HEK293 (cell line): Measurements from ENCODE around the gene SUDS3.

Source experiments
- CTCF ChIA-PET: fragments of 350-600 bp; formaldehyde crosslinking; extraction: SDS; loops from one replicate; lab custom pipeline; 2021; ENCODE audit warnings: antibody characterized with exemption; lab: Yijun Ruan, JAX
- POLR2A ChIA-PET: fragments of 300-600 bp; formaldehyde crosslinking; extraction: SDS; loops from one replicate; lab custom pipeline; 2020; ENCODE audit warnings: antibody characterized with exemption, inconsistent platforms; lab: Yijun Ruan, JAX
- H3K27ac ChIP-seq: fragments of 200-500 bp; sonication (Bioruptor generic); 2 replicates; pipeline ENCODE4 v1.5.1; 2014; ENCODE audit warnings: low read depth, low read length, control low read depth, inconsistent platforms; ENCODE audit errors: extremely low read depth
- H3K36me3 ChIP-seq, 2 experiments: fragments of 200-500 bp in 1 of 2; sonication (Bioruptor generic) in 1 of 2; 1 replicate in 1 of 2; 2 replicates in 1 of 2; pipeline ENCODE4 v1.5.1; 2014 to 2017; ENCODE audit warnings: inconsistent platforms in 2 of 2, low read length in 2 of 2; ENCODE audit not compliant: control insufficient read depth in 2 of 2, insufficient read depth in 1 of 2
- H3K4me1 ChIP-seq: fragments of 200-500 bp; sonication (Bioruptor generic); 2 replicates; pipeline ENCODE4 v1.5.1; 2014; ENCODE audit warnings: mild to moderate bottlenecking, low read length, inconsistent platforms; ENCODE audit not compliant: control insufficient read depth, insufficient read depth
- H3K4me3 ChIP-seq: 2 replicates; pipeline ENCODE4 v1.5.1; 2011; ENCODE audit warnings: low read depth, mild to moderate bottlenecking, control low read depth, low read length, moderate library complexity
- H3K9me3 ChIP-seq: fragments of 200-500 bp; sonication (Bioruptor generic); 2 replicates; pipeline ENCODE4 v1.5.1; 2014; ENCODE audit warnings: low read depth, low read length, inconsistent platforms; ENCODE audit not compliant: control insufficient read depth, insufficient read depth
- IKZF3 ChIP-seq: fragments of 450-650 bp; IDR thresholded peaks from 2 replicates; pipeline ENCODE4 v1.5.0; 2018; ENCODE audit warnings: missing biosample characterization, mild to moderate bottlenecking, missing genetic modification characterization, moderate library complexity
- KLF1 ChIP-seq: fragments of 450-650 bp; formaldehyde crosslinking; IDR thresholded peaks from 2 replicates; pipeline ENCODE4 v1.5.1; 2016; ENCODE audit warnings: missing biosample characterization, missing genetic modification characterization
- KLF7 ChIP-seq: fragments of 450-650 bp; formaldehyde crosslinking; IDR thresholded peaks from 2 replicates; pipeline ENCODE4 v1.5.1; 2016; ENCODE audit warnings: missing biosample characterization, missing genetic modification characterization, borderline replicate concordance
- PRDM2 ChIP-seq: fragments of 450-650 bp; formaldehyde crosslinking; IDR thresholded peaks from 2 replicates; pipeline ENCODE4 v1.5.1; 2016; ENCODE audit warnings: missing biosample characterization, missing genetic modification characterization, borderline replicate concordance
- SP7 ChIP-seq: fragments of 450-650 bp; formaldehyde crosslinking; IDR thresholded peaks from 2 replicates; pipeline ENCODE4 v1.5.1; 2016; ENCODE audit warnings: missing biosample characterization, missing genetic modification characterization
- ZBTB1 ChIP-seq: fragments of 450-650 bp; formaldehyde crosslinking; IDR thresholded peaks from 2 replicates; pipeline ENCODE4 v1.5.1; 2016; ENCODE audit warnings: missing biosample characterization, missing genetic modification characterization
- ZBTB17 ChIP-seq: fragments of 450-650 bp; formaldehyde crosslinking; IDR thresholded peaks from 2 replicates; pipeline ENCODE4 v1.5.1; 2016; ENCODE audit warnings: missing biosample characterization, missing genetic modification characterization
- ZBTB48 ChIP-seq: fragments of 450-650 bp; formaldehyde crosslinking; IDR thresholded peaks from 2 replicates; pipeline ENCODE4 v1.5.1; 2016; ENCODE audit warnings: missing biosample characterization, missing genetic modification characterization
- ZNF112 ChIP-seq: fragments of 450-650 bp; formaldehyde crosslinking; IDR thresholded peaks from 2 replicates; pipeline ENCODE4 v1.5.0; 2017; ENCODE audit warnings: missing biosample characterization, missing genetic modification characterization
- ZNF114 ChIP-seq: fragments of 450-650 bp; formaldehyde crosslinking; IDR thresholded peaks from 2 replicates; pipeline ENCODE4 v1.5.0; 2017; ENCODE audit warnings: missing biosample characterization, missing genetic modification characterization
- ZNF248 ChIP-seq: fragments of 450-650 bp; formaldehyde crosslinking; IDR thresholded peaks from 2 replicates; pipeline ENCODE4 v1.5.1; 2017; ENCODE audit warnings: missing biosample characterization, missing genetic modification characterization
- ZNF274 ChIP-seq, 2 experiments: fragments of 200-500 bp in 1 of 2; fragments of 450-650 bp in 1 of 2; sonication (Bioruptor generic) in 1 of 2; formaldehyde crosslinking in 1 of 2; IDR thresholded peaks; 2 replicates each; pipeline versions ENCODE4 v1.5.1 to v1.6.1; 2014 to 2016; ENCODE audit warnings: borderline replicate concordance in 1 of 2, inconsistent platforms in 1 of 2, low read length in 1 of 2, missing biosample characterization in 1 of 2, missing genetic modification characterization in 1 of 2
- ZNF529 ChIP-seq: fragments of 450-650 bp; formaldehyde crosslinking; IDR thresholded peaks from 2 replicates; pipeline ENCODE4 v1.5.1; 2017; ENCODE audit warnings: missing genetic modification characterization, missing biosample characterization; ENCODE audit not compliant: insufficient replicate concordance
- ZNF560 ChIP-seq: fragments of 450-650 bp; formaldehyde crosslinking; IDR thresholded peaks from 2 replicates; pipeline ENCODE4 v1.5.1; 2017; ENCODE audit warnings: missing biosample characterization, missing genetic modification characterization, borderline replicate concordance
- ZNF610 ChIP-seq: fragments of 450-650 bp; formaldehyde crosslinking; IDR thresholded peaks from 2 replicates; pipeline ENCODE4 v1.5.1; 2016; ENCODE audit warnings: missing biosample characterization, missing genetic modification characterization, borderline replicate concordance
- ZNF660 ChIP-seq: fragments of 450-650 bp; IDR thresholded peaks from 2 replicates; pipeline ENCODE4 v1.5.1; 2018; ENCODE audit warnings: missing biosample characterization, mild to moderate bottlenecking, missing genetic modification characterization
- ZNF664 ChIP-seq: fragments of 450-650 bp; formaldehyde crosslinking; IDR thresholded peaks from 2 replicates; pipeline ENCODE4 v1.5.1; 2016; ENCODE audit warnings: missing biosample characterization, missing genetic modification characterization
- ZXDB ChIP-seq: fragments of 450-650 bp; formaldehyde crosslinking; IDR thresholded peaks from 2 replicates; pipeline ENCODE4 v1.5.1; 2016; ENCODE audit warnings: missing biosample characterization, missing genetic modification characterization
- TF ChIP-seq, protein P1 (sequence below): fragments of 450-650 bp; formaldehyde crosslinking; IDR thresholded peaks from 2 replicates; pipeline ENCODE4 v1.5.1; 2016; ENCODE audit warnings: missing biosample characterization, missing genetic modification characterization
- TF ChIP-seq, protein P2 (sequence below): fragments of 450-650 bp; IDR thresholded peaks from 2 replicates; pipeline ENCODE4 v1.5.1; 2018; ENCODE audit warnings: missing biosample characterization, missing genetic modification characterization
- TF ChIP-seq, protein P3 (sequence below): fragments of 450-650 bp; formaldehyde crosslinking; IDR thresholded peaks from 2 replicates; pipeline ENCODE4 v1.5.1; 2016; ENCODE audit warnings: missing biosample characterization, missing genetic modification characterization

SUDS3 gene, protein sequence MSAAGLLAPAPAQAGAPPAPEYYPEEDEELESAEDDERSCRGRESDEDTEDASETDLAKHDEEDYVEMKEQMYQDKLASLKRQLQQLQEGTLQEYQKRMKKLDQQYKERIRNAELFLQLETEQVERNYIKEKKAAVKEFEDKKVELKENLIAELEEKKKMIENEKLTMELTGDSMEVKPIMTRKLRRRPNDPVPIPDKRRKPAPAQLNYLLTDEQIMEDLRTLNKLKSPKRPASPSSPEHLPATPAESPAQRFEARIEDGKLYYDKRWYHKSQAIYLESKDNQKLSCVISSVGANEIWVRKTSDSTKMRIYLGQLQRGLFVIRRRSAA

DNA sequence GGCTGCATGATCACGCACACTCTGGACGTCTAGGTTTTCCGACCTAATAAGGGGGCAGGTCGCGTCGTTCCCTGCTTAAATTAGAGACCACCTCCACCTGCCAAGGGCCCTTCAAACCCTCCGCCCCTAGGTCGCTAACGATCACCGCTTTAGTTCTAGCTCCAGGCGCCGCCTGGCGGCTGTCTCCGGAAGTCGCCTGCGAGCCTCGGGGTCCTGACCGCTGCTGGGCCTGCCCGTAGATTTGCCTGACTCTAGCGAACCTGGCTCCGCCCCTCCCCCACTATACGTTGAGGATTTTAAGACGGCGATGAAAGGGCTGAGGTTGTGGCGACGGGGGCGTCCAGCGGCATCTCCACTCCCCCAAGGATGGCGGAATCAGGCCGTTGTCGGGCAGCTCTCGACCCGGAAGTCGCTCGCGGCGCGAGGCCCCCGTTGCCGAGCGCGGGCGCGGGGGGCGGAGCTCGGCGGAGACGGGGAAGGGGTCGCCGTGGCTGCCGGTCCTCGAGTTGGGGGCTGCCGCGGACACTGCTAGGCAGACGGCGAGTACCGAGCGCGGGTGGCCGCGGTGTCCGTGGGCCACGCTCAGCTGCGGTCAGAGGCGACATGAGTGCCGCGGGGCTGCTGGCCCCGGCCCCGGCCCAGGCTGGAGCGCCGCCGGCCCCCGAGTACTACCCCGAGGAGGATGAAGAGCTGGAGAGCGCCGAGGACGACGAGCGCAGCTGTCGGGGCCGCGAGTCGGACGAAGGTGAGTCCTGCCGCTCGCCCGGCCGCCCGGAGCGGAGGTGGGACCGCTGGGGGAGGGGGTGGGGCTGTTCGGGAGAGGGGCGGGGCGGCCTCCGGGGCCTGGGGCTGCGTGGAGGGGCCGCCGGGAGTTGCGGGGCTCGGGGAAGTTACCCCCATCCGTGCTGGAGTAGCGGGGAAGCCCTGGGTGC is at the start of gene SUDS3:
Gene SUDS3 (plus strand): TSS at position 467 of the 932 bp plus-strand sequence. CDS start 137 bp downstream, at position 604.
- Histone ChIP-seq H3K4me1 (peaks cover 4% of the 10 kb centered on the region; the same call in 1 of the 2 replicates), H3K27ac (peak within 1 kb of the TSS; percentile 91), H3K36me3 (peaks cover 12 to 23% of the 10 kb centered on the region in 2 experiments), H3K4me3 (peak within 1 kb of the TSS; percentile 91), H3K9me3 (no peaks in the 10 kb centered on the region)
- ChIA-PET CTCF (interaction anchor here (0.6 to 6.9 kb wide), 45 partner anchors 10 to 1579 kb away, joined by 3 to 125 read pairs (median 4); no protein-coding TSS in a partner anchor), POLR2A (interaction anchor here (0.8 to 2.0 kb wide), 8 partner anchors 9 to 255 kb away, joined by 3 to 12 read pairs (median 6); partner anchors contain the start of gene PEBP1)
- TF ChIP-seq ZNF529 (tag by site-specific recombination) (no peak), SP7 (tag by site-specific recombination) (peak; percentile 93), ZNF112 (no peak), KLF7 (tag by site-specific recombination) (peak; percentile 27; the same call in 1 of the 2 replicates), ZBTB48 (tag by site-specific recombination) (peak; percentile 87), ZNF660 (tag by site-specific recombination) (peak; percentile 92), ZNF274 (IDR thresholded peaks at IDR 0.05; ENCODE audit: low read length) (no peak), ZNF274 (tag by site-specific recombination; IDR thresholded peaks at IDR 0.05; ENCODE audit: borderline replicate concordance) (no peak), KLF1 (tag by site-specific recombination) (no peak), ZXDB (tag by site-specific recombination) (peak; percentile 90), IKZF3 (tag by site-specific recombination) (no peak), ZNF610 (peak; percentile 60), ZNF664 (0 out of 2 replicates have a peak, but pooled peaks have one; percentile 26), PRDM2 (tag by site-specific recombination) (peak; percentile 79; the same call in 1 of the 2 replicates), ZNF114 (tag by site-specific recombination) (no peak), ZNF248 (tag by site-specific recombination) (no peak), ZBTB1 (tag by site-specific recombination) (no peak), ZNF560 (no peak), ZBTB17 (tag by site-specific recombination) (peak; percentile 85)
- TF ChIP-seq, protein P1, sequence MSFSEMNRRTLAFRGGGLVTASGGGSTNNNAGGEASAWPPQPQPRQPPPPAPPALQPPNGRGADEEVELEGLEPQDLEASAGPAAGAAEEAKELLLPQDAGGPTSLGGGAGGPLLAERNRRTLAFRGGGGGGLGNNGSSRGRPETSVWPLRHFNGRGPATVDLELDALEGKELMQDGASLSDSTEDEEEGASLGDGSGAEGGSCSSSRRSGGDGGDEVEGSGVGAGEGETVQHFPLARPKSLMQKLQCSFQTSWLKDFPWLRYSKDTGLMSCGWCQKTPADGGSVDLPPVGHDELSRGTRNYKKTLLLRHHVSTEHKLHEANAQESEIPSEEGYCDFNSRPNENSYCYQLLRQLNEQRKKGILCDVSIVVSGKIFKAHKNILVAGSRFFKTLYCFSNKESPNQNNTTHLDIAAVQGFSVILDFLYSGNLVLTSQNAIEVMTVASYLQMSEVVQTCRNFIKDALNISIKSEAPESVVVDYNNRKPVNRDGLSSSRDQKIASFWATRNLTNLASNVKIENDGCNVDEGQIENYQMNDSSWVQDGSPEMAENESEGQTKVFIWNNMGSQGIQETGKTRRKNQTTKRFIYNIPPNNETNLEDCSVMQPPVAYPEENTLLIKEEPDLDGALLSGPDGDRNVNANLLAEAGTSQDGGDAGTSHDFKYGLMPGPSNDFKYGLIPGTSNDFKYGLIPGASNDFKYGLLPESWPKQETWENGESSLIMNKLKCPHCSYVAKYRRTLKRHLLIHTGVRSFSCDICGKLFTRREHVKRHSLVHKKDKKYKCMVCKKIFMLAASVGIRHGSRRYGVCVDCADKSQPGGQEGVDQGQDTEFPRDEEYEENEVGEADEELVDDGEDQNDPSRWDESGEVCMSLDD, result peak; percentile 70; the same call in 1 of the 2 replicates
- TF ChIP-seq, protein P2, sequence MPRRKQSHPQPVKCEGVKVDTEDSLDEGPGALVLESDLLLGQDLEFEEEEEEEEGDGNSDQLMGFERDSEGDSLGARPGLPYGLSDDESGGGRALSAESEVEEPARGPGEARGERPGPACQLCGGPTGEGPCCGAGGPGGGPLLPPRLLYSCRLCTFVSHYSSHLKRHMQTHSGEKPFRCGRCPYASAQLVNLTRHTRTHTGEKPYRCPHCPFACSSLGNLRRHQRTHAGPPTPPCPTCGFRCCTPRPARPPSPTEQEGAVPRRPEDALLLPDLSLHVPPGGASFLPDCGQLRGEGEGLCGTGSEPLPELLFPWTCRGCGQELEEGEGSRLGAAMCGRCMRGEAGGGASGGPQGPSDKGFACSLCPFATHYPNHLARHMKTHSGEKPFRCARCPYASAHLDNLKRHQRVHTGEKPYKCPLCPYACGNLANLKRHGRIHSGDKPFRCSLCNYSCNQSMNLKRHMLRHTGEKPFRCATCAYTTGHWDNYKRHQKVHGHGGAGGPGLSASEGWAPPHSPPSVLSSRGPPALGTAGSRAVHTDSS (tag by site-specific recombination), result 0 out of 2 replicates have a peak, but pooled peaks have one; percentile 45
- TF ChIP-seq, protein P3, sequence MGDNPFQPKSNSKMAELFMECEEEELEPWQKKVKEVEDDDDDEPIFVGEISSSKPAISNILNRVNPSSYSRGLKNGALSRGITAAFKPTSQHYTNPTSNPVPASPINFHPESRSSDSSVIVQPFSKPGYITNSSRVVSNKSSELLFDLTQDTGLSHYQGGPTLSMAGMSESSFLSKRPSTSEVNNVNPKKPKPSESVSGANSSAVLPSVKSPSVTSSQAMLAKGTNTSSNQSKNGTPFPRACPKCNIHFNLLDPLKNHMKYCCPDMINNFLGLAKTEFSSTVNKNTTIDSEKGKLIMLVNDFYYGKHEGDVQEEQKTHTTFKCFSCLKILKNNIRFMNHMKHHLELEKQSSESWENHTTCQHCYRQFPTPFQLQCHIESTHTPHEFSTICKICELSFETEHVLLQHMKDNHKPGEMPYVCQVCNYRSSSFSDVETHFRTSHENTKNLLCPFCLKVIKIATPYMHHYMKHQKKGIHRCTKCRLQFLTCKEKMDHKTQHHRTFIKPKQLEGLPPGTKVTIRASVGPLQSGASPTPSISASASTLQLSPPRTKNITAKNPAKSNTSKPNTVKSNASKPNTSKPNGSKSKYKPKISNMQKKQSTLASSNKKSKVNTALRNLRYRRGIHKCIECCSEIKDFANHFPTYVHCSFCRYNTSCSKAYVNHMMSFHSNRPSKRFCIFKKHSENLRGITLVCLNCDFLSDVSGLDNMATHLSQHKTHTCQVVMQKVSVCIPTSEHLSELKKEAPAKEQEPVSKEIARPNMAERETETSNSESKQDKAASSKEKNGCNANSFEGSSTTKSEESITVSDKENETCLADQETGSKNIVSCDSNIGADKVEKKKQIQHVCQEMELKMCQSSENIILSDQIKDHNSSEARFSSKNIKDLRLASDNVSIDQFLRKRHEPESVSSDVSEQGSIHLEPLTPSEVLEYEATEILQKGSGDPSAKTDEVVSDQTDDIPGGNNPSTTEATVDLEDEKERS (tag by site-specific recombination), result 0 out of 2 replicates have a peak, but pooled peaks have one; percentile 35
